HEK293T (cell line): ENCODE measurements around the gene BEND7.

ENCODE experiments used
- CTCF ChIA-PET: fragments of 350-600 bp; formaldehyde crosslinking; extraction: SDS; loops from one replicate; lab custom pipeline; 2021; ENCODE audit warnings: antibody characterized with exemption, inconsistent platforms; lab: Yijun Ruan, JAX
- POLR2A ChIA-PET: fragments of 350-600 bp; formaldehyde crosslinking; extraction: SDS; loops from one replicate; lab custom pipeline; 2020; ENCODE audit warnings: antibody characterized with exemption, inconsistent platforms; lab: Yijun Ruan, JAX
- DNase-seq: peaks from one replicate; pipeline ENCODE4 v3.0.0; 2012; ENCODE audit warnings: mixed read lengths; ENCODE audit errors: extremely low spot score
- ARNT ChIP-seq: fragments of 450-650 bp; IDR thresholded peaks from 2 replicates; pipeline ENCODE4 v1.6.1; 2017; ENCODE audit warnings: mild to moderate bottlenecking
- BHLHE40 ChIP-seq: fragments of 450-650 bp; IDR thresholded peaks from 2 replicates; pipeline ENCODE4 v1.6.1; 2016; ENCODE audit warnings: mild to moderate bottlenecking, moderate library complexity, borderline replicate concordance
- CTBP1 ChIP-seq: fragments of 450-650 bp; IDR thresholded peaks from 2 replicates; pipeline ENCODE4 v1.6.1; 2016; ENCODE audit warnings: borderline replicate concordance
- ELF4 ChIP-seq: fragments of 450-650 bp; IDR thresholded peaks from 2 replicates; pipeline ENCODE4 v1.6.1; 2017; ENCODE audit warnings: antibody characterized with exemption
- FOXA1 ChIP-seq: fragments of 450-650 bp; IDR thresholded peaks from 2 replicates; pipeline ENCODE4 v1.6.1; 2016; ENCODE audit warnings: mild to moderate bottlenecking
- FOXK2 ChIP-seq: fragments of 450-650 bp; IDR thresholded peaks from 2 replicates; pipeline ENCODE4 v1.6.1; 2016; ENCODE audit warnings: mild to moderate bottlenecking
- FOXM1 ChIP-seq: fragments of 450-650 bp; IDR thresholded peaks from 2 replicates; pipeline ENCODE4 v1.6.1; 2017; ENCODE audit warnings: mild to moderate bottlenecking, borderline replicate concordance
- HDGF ChIP-seq: fragments of 450-650 bp; IDR thresholded peaks from 2 replicates; pipeline ENCODE4 v1.6.1; 2017; ENCODE audit warnings: antibody characterized with exemption, borderline replicate concordance
- L3MBTL2 ChIP-seq: fragments of 450-650 bp; conservative IDR thresholded peaks from 2 replicates; pipeline ENCODE4 v1.6.1; 2016; ENCODE audit warnings: mild to moderate bottlenecking
- LEF1 ChIP-seq: fragments of 450-650 bp; IDR thresholded peaks from 2 replicates; pipeline ENCODE4 v1.6.1; 2017; ENCODE audit warnings: mild to moderate bottlenecking, borderline replicate concordance
- NFRKB ChIP-seq: fragments of 450-650 bp; IDR thresholded peaks from 2 replicates; pipeline ENCODE4 v1.6.1; 2016; ENCODE audit warnings: mild to moderate bottlenecking, moderate library complexity
- PKNOX1 ChIP-seq: fragments of 450-650 bp; IDR thresholded peaks from 2 replicates; pipeline ENCODE4 v1.6.1; 2016
- SP1 ChIP-seq: fragments of 450-650 bp; IDR thresholded peaks from 2 replicates; pipeline ENCODE4 v1.6.1; 2017
- SUZ12 ChIP-seq: fragments of 450-650 bp; IDR thresholded peaks from 2 replicates; pipeline ENCODE4 v1.6.1; 2016; ENCODE audit warnings: mild to moderate bottlenecking
- TARDBP ChIP-seq: fragments of 450-650 bp; IDR thresholded peaks from 2 replicates; pipeline ENCODE4 v1.6.1; 2016
- ZNF384 ChIP-seq: fragments of 450-650 bp; IDR thresholded peaks from 2 replicates; pipeline ENCODE4 v1.6.1; 2016

BEND7 gene

DNA sequence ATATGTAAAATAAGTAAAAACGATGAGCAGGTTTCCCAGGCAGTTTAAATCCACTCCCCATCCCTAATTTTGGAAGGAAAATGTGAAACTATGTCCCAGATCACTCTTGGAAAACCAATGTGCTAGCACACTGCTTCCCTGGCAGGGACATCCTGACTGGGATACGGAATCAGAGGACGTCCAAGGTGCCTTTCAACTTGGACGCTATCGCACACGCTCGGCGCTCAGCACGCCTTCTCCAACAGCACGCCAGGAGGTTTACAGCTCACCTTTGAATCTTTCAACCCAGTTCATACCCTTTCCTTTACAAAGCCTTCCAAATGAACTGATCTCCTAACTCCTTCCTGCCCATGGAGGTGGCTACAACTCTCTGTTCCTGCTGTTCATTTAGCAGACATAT lies 47.1 kb downstream of the BEND7 start:
- ChIA-PET POLR2A (no interaction called here), CTCF (no interaction called here)
- TF ChIP-seq CTBP1 (no peak), ZNF384 (no peak), FOXM1 (no peak), LEF1 (no peak), ARNT (no peak), SUZ12 (no peak), NFRKB (no peak), HDGF (no peak), PKNOX1 (no peak), SP1 (no peak), FOXK2 (no peak), ELF4 (no peak), TARDBP (no peak), FOXA1 (no peak), BHLHE40 (no peak), L3MBTL2 (no peak)
- no peak for DNase-seq

GRCh38 chr10:13475124-13475523 lies 53.7 kb downstream of the BEND7 start:
- DNase-seq = no peak
- CTCF ChIA-PET = no interaction called here
- POLR2A ChIA-PET = no interaction called here
- TF ChIP-seq SUZ12 (no peak), NFRKB (no peak), FOXA1 (no peak), HDGF (no peak), TARDBP (no peak), ARNT (no peak), ELF4 (no peak), ZNF384 (no peak), FOXM1 (no peak), CTBP1 (no peak), FOXK2 (no peak), LEF1 (no peak), BHLHE40 (no peak), SP1 (no peak)

- ChIA-PET POLR2A (no interaction called here), CTCF (no interaction called here)
- no peak for DNase-seq
- no peak for TF ChIP-seq TARDBP
- no peak for TF ChIP-seq HDGF
- no peak for TF ChIP-seq SUZ12
- TF ChIP-seq L3MBTL2 = no peak
- no peak for TF ChIP-seq PKNOX1
- TF ChIP-seq BHLHE40 = no peak
These were observed 54.8 kb downstream of the BEND7 start for GRCh38 chr10:13473986-13474385.

GRCh38 chr10:13472359-13472758 lies 56.5 kb downstream of the BEND7 start:
- no peak for DNase-seq
- TF ChIP-seq SP1 = no peak
- TF ChIP-seq NFRKB = no peak
- no peak for TF ChIP-seq BHLHE40
- no peak for TF ChIP-seq FOXK2
- TF ChIP-seq FOXA1 = no peak
- no peak for TF ChIP-seq L3MBTL2
- no peak for TF ChIP-seq TARDBP
- TF ChIP-seq HDGF = no peak
- no peak for TF ChIP-seq LEF1
- no peak for TF ChIP-seq PKNOX1
- TF ChIP-seq FOXM1 = no peak
- TF ChIP-seq ARNT = no peak
- TF ChIP-seq SUZ12 = no peak
- TF ChIP-seq ZNF384 = no peak
- no peak for TF ChIP-seq ELF4
- no peak for TF ChIP-seq CTBP1

GRCh38 chr10:13470270-13470669 lies 58.5 kb downstream of the BEND7 start:
- ChIA-PET POLR2A (no interaction called here), CTCF (no interaction called here)
- TF ChIP-seq FOXK2 = no peak
- no peak for TF ChIP-seq SUZ12
- no peak for TF ChIP-seq BHLHE40
- no peak for TF ChIP-seq CTBP1
- TF ChIP-seq ZNF384 = no peak
- TF ChIP-seq HDGF = no peak
- TF ChIP-seq NFRKB = no peak
- no peak for TF ChIP-seq LEF1
- no peak for TF ChIP-seq ARNT
- no peak for TF ChIP-seq L3MBTL2
- no peak for TF ChIP-seq SP1
- no peak for TF ChIP-seq TARDBP
- no peak for TF ChIP-seq ELF4
- no peak for TF ChIP-seq PKNOX1
- TF ChIP-seq FOXA1 = no peak
- TF ChIP-seq FOXM1 = no peak
- DNase-seq = no peak

More at GRCh38 chr10:13472359-13472758, 56.5 kb downstream of the BEND7 start:
- ChIA-PET CTCF (no interaction called here), POLR2A (no interaction called here)

DNA sequence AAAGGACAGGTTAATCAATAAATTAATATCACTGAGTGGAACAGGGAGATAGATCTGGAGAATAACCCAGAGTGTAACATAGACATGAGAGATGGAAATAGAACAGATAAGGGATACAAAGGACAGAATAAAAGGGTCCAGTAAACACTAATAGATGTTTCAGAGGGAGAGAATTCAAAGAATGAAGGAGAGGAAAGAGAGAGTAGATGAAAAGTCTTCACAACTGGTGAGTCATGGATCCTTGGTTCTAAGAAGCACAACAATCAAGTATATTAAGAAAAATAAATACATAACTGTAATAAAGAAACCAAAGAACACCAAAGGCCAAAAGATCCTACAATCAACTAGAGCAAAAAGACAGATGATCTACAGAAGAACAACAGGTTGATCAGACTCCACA lies 66.3 kb downstream of the BEND7 start:
- DNase-seq = no peak
- ChIA-PET POLR2A (no interaction called here), CTCF (no interaction called here)
- no peak for TF ChIP-seq LEF1
- no peak for TF ChIP-seq FOXA1
- TF ChIP-seq SUZ12 = no peak
- no peak for TF ChIP-seq ELF4
- no peak for TF ChIP-seq L3MBTL2
- no peak for TF ChIP-seq NFRKB
- TF ChIP-seq BHLHE40 = no peak
